OCI-M1 (cell line): Measurements from ENCODE around the gene LRRC3.

Source experiments
- DNase-seq: peaks from one replicate; lab custom pipeline; 2025; lab: John Stamatoyannopoulos, UW

LRRC3 gene

DNA sequence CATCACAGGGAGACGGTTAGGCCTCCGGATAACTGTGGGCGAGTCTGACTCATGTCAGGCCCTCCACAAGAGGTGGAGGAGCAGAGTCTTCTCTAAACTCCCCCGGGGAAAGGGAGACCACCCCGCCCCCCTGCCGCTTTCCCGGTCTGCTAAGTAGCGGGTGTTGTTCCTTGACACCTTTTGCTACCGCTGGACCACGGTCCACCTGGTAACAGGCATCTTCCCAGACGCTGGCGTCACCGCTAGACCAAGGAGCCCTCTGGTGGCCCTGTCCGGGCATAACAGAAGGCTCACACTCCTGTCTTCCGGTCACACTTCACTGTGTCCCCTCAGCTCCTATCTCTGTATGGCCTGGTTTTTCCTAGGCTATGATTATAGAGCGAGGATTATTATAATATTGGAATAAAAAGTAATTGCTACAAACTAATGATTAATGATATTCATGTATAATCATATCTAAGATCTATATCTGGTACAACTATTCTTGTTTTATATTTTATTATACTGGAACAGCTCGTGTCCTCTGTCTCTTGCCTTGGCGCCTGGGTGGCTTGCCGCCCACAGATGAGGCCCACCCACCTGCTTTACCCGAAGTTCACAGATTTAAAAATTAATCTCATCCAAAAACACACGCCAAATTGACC, 24.4 kb downstream of the LRRC3 start:
- peak; percentile 78 for DNase-seq

DNA sequence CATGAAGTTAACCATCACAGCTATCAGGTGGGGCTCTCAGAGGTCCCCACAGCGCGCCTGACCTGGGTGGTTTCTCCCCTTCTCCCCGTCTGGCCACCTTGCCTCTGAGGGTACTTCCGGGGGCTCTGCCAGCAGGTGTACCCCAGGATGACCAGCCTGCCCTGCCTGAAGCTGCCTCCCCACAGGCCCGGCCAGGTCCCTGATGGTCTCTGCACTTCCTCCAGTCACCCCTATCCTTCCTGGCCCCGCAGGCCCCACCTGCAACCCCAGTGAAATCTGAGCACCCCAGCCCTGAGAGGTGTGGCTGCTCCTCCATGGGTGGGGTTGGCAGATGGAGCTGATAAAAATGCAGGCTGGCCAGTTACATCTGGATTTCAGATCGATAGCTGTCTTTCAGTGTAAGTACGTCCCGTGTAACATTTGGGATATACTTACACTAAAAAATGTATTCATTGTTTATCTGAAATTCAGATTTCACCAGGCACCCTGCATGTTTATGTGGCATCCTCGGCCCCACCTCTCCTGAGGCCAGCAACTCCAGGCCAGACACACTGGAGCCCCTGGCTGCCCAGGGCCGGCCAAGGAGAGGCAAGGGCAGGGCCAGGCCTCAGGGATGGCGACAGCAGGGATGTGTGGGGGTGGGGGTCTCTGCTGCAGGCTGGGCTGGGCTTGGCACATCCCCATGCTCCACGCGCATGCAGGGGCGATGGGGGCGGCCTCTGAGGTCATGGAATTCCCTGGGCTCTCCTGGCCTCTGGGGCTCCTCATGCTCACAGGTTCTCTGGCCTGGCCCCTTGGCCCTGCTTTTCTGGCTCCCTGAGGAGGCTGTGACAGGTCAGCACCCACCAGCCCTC, 25.1 kb downstream of the LRRC3 start:
- DNase-seq: no peak

DNA sequence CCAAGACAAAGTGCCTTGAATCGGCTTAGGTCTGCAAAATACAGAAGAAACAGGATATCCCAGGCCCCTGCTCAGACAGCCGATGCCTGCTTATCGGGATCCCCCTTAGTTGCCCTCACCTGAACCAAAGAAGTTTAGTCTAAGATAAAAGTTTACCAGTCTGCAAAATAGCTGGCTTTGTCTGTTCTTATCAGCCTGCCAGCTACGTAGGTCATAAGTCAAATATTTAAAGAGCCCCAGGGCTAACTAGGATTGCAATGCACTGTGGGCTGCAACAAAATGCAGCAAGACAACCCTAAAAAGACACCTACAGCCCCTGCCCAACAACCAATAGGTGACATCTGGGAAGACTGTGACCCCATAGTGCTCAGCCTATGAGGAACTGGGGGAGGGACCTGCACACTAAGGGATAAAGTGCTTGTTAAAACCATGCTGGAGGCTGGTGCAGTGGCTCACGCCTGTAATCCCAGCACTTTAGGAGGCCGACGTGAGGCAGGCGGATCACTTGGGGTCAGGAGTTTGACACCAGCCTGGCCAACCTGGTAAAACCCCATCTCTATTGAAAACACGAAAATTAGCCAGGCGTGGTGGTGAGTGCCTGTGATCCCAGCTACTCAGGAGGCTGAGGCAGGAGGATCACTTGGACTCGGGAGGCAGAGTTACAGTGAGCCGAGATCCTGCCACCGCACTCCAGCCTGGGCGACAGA, 27.4 kb downstream of the LRRC3 start:
- peak; percentile 50 for DNase-seq

DNA sequence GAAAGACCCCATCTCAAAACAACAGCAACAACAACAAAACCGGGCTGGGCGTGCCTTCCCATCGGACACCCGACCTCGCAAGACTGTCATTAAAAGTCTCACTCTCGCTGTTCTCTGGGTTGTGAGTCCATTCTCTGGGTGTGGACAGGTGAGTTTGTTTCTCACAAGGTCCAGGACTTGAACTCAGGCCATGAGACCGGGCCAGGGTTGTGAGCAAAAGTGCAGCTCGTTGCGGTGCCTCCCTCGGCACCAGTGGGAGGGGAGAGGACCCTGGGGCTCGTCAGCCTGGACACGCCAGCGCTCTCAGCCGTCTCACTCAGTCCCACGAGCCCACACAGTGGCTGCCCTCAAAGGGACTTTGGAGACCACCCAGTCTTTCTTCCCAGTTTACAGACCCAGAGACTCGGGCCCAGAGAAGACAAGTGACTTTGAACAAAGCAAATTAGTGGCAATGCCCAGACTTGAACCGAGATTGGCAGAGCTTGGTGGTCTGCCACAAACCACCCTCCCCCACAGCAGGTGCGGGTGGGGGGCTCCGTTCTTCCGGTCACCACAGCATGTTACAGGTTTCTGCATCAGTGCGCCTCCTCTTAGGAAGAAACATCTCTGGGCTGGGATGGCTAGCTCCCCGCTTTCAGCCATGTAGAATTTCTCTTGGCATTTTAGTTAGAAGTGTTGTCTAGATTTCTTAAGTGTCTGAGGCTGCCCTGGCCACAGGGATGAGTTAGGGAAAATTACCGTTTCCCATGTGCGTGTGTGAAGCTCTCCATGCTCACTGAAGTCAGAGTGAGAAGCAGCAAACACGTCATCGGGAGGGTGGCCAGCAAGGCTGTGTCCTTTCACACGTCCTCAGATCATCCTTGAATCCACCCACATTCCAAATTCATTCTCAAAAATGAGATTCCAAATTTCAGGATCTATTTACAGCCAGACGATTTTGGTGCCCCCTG, 28.3 kb downstream of the LRRC3 start:
- no peak for DNase-seq

DNA sequence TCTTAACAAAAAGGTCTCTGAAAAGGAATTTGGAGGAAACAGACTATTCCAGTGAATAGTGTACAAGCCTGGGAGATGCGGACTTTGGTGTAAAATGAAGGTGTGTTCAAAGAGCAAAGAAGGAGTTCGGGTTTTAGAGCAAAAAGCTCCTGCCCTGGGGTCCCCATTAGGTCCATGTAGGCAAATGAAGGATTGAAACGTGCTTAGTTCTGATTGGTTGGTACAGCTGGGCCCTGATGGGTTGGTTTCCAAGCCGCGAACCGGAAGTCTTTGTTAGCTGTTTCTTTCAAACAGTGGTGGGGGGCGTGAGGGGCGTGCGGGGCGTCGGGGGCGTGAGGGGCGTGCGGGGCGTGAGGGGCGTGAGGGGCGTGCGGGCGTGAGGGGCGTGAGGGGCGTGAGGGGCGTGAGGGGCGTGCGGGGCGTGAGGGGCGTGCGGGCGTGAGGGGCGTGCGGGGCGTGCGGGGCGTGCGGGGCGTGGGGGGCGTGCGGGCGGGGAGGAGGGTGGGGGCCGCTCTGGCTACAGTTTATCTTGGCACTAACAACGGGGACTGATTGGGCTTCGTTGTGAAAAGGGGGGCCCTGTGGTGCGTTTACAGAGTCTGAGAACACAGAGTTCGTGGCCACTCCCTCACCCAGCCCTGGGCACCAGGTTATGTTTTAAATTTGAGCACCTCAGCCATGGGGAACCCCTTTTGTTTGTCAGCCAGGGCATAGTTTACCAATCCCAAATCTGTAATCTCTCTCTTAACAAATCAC, 29.4 kb downstream of the LRRC3 start:
- DNase-seq: no peak

DNA sequence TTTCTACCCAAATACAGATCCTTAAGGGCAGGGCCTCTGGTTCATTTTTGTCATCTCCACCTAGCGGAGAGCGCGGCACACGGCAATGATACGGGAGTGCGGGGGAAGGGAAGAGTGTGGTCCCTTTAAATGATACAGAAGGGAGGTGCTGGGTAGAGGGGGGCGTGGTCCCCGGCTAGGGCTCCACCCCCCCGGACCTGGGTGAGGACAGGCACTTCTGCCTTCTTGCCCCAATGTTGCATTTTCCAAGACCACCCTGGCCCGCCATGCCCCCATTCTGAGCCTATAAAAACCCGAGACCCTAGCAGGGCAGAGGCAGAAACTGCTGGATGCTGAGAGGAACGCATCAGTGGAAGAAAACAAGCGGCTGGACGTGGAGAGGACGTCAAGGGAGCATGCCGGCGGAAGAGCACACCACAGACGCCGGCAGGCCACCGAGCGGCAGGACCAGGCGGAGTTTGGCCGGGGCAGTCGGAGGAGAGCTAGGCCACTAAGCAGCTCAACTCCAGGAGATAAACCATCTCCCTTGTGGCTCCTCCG, 30.0 kb downstream of the LRRC3 start:
- DNase-seq: no peak

DNA sequence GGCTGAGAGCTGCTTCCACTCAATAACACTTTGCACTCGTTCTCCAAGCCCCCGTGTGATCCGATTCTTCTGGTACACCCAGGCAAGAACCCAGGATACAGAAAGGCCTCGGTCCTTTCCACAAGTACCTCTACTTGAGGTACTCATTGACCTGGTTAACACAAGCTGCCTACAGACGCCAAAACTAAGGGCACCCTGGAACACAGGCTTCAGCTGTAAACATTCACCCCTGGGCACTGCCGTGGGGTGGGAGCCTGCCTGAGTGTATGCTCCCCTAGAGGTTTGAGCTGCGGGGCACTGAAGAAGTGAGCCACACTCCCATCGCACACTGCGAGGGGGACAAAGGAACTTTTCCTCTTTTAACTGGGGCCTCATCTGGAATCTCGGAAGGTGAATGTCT, 30.5 kb downstream of the LRRC3 start:
- DNase-seq: no peak

DNA sequence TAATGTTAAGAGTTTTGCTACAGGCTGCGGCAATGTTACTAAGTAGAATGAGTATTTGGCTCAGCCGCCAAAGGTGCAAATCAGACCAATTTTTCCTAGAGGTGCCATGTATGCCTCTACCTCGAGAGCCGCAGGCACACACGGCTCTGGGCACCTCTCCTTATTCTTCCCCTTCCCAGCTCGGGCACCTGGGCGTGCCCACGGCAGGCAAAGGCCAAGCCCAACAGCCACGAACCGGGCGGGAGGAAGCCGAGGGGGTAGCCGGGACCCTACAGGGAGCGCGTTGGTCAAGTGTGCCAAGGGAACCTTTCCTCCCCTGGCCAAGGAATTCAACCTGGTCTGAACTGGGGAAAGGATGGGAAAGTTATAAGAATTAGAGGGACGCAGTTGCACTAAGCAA, 31.0 kb downstream of the LRRC3 start:
- DNase-seq: no peak

DNA sequence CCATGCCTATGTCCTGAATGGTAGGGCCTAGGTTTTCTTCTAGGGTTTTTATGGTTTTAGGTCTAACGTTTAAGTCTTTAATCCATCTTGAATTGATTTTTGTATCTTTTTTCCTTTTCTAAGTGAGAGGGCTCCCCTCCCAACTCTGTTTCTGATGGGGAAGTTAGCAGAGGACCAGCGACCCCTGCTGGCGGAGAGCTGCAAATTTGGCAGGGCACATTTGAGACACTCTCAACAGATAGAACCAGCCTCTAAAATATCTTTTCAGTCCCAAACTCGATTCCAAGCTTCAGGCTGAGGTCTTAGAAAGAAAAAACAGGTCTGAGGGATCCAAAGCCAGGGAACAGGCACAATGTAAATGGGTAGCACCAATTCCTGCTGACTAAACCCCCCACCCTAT, 32.5 kb downstream of the LRRC3 start:
- DNase-seq: peak; percentile 62

DNA sequence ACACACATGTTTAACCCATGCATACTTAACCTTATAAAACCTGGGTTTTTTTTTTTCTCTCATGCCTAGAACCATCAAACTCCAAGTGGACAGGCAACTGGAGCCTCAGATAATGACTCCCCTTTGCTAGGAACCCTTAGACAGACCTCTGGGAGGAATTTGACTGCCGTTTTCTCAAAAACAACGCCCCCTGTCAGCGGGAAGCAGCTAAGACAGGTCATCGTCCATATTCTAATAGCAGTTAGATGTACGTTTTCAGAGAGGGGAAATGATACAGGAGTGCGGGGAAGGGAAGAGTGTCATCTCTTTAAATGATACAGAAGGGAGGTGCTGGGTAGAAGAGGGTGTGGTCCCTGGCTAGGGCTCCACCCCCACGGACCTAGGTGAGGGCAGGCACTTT, 34.7 kb downstream of the LRRC3 start:
- no peak for DNase-seq

DNA sequence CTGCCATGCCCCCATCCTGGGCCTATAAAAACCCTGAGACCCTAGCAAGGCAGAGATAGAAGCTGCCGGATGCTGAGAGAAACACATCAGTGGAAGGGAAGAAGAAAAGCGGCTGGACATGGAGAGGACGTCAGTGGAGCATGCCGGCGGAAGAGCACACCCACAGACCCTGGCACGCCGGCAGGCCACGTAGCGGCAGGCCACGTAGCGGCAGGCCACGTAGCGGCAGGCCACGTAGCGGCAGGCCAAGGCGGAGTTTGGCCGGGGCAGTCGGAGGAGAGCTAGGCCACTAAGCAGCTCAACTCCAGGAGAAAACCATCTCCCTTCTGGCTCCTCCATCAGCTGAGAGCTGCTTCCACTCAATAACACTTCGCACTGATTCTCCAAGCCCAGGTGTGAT, 35.1 kb downstream of the LRRC3 start:
- no peak for DNase-seq

DNA sequence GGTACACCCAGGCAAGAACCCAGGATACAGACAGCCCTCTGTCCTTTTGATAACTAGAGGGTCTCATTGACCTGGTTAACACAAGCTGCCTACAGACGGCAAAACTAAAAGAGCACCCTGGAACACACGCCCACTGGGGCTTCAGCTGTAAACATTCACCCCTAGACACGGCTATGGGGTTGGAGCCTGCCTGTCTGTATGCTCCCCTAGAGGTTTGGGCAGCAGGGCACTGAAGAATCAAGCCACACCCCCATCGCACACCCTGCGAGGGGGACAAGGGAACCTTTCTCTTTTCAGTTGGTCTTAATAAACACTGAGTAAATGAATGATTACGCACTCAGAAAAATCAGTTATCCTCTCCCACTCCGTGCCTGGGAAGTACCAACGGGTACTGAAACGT, 35.5 kb downstream of the LRRC3 start:
- no peak for DNase-seq

DNA sequence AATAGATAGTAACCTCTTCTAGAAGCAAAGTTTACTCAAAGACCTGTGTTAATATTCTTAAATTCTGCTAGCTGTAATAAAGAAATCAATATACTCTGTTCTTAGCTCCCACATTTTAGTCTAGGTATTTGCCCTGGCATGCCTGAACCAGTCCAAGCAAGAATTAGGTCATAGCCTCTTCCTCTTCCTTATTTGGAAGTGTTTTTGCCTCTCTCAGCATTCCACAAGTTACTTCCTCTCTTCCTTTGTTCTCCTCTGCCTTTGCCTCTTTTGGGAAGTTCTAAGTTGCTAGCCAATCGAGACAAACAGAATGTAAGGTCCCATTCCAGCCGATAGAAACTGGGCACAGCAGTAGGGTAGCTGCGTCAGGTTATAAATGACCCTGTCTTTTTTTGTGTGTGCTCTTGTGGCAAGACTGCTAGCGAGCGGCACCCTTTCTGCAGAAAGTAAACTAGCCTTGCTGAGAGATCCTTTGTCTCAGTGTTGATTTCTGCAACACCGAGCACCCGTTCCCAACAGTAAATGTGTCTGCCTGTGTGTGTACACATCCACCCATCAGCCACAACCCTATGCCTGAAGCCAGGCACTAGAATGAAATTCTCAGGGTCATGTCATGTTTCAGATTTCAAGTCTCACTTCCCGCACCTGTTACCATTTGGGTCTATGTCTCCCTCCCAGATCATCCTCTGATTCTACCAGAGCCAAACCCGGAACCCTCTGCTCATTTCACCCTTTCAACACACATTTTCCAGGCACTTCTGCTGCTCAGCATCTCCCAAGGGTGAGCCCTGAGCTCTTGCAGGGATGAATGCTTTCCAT, 37.5 kb downstream of the LRRC3 start:
- no peak for DNase-seq

DNA sequence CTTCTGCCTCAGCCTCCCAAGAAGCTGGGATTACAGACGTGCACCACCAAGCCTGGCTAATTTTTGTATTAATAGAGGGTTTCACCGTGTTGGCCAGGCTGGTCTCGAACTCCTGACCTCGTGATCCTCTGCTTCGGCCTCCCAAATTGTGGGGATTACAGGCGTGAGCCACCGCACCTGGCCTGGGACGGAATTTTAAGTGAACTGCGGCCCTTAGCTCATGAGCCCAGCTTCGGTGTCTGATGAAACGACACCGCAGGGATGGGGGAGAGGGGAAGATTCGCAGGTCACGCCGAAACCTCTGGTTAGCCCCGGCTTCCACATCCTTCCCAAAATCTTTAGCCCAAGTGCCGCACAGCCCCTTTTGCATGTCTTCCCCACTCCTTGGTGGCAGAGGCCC, 39.1 kb downstream of the LRRC3 start:
- no peak for DNase-seq

DNA sequence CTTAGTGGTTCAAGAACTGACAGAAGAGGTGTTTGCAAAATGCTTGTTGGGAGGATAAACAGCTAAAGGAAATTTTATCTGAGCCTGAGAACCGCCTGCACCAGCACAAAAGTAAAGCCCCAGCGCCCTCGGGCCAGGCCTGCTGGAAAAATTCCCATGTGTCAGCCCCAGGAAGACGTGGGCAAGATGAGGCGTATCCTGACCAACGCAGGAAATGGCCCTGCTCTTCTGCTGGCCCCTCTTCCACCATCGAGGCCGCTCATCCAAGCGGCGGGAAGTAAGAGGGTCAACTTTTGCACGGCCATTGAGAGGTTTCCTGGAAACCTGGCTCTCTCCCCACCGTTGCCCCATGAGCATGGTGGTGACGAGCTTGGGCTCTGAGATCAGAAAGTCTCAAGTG, 39.6 kb downstream of the LRRC3 start:
- DNase-seq: no peak

DNA sequence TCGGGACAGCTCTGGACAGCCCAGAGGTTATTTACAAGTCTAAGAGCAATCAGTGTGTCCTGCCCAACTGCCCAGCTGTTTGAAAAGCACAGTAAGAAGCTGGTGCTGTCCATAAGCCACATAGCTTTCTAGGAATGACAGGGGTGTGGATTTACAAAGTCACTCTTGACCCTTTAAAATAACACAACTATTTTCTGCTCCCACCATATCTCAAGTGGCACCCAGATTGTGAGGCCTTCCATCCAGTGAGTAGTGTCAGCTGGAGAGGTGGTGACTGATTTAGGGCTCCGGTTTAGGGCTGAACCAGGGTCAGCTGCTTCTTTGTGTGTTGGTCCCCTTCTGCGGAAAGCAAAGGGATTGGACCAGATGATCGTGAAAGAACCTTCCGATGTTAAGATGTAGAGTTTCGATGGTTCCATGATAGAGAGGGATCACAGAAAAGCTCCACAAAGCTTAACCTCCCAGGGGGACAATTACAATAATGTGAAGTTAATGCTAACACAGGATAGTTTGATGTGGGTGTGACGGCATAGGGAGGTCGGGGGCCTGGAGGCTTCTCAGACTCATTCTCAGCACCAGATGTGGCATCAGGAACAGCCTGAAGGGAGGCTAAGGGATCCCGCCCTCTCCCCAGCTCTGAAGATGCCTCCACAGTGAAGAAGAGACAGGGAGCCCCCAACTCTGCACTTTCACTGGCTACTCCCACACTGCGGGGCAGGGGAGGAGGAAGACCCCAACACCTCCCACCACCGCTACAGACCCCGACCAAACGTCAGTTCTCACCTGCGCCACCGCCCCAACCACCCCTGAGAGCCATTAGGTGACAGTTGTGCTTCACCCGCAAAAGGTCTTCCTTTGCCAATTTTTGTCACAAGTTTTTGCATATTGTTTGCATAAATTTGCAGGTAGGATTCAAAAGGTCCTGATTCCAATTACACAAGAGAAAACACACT, 40.6 kb downstream of the LRRC3 start:
- no peak for DNase-seq

DNA sequence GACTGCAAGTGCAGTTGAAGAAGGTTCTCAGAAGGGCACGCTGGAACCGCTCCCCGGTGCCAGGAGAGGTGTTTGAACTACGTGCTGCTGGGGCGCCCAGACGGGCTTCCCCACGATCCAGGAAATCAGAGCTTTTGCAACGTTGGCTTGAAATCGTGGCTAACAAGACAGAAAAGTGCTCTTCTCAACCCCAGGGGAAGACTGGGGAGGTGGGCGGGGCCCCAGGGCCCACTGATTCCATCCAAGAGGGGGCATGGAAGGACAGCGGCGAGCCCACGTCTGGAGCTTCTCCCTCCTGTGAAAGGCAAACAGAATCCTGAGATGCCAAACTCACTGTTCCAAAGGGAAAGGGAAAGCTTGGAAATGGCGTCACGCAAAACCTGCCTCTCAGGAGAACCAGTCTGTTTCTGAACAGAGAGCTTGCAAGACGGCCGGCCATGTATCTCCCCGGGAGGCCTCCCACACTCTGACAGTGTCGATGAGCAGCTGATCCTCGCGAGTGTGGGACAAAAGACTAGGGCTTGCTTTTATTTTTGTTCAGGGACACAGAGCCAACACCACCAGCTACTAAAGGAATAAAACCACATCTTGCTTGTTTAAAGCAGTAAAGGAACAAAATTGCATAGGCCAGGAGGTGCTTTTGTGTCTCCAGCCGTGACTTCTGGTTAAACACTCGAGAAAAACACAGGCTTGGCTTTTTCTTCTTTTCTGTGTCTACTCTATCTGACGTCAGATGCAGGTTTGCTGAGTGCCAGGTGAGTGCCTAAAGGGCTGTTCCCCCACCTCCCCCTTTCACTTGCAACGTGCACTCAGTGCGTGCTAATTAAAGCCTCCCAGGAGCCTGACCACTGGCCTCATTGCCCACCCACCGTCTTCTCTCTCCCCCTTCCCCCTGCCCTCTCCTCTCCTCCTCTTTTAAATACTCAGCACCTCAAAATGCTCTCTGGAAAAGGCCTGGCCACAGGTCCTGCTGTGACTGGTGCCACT, 41.5 kb downstream of the LRRC3 start:
- DNase-seq: no peak

DNA sequence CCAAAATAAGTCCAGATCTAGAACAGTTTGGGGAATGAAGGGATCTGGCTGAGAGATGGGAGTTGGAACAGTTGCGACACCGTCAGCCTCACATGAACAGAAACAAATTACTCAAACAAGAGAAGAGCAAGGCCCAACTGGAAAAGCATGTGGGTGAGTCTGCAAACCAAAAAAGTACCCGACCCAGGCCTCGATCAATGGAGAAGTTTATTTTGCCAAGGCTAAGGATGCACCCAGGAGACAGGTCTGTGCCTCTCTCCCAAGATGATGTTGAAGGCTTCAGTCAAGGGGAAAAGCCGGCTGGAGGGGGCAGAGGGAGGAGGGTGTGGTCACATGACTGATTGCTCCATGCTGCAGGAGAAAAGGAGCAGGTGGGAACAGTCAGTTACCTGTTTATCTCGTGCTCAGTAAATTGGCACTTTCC, 42.4 kb downstream of the LRRC3 start:
- no peak for DNase-seq
